GM19351 (cell line): Measurements from ENCODE around the gene ZMYND8.

Source experiments
- ATAC-seq: cut with Tn5 transposase; IDR thresholded peaks from one replicate; pipeline ENCODE4 v1.9.1; 2021; ENCODE audit warnings: mild to moderate bottlenecking, moderate library complexity; ENCODE audit not compliant: unreplicated experiment

The ZMYND8 gene

GRCh38 chr20:47233333-47234188 lies 122.9 kb downstream of the ZMYND8 start:
- no peak for ATAC-seq

DNA sequence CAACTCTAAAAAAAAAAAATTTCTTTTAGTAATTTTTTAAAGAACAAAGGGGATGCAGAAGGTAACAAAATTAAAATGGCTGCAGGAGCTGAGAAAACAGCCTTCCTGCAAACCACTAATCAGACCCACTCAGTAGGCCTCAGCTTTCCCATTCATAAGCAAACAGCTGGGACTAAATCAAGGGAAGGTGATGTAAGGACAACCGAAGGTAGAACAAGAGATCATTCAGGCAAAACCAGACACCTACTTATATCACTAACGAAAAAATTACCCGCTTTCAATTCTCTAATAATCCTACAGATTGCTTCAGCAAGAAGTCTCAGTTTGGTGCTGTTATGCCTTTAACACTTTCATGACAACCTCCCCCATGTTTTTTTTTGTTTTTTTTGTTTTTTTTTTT lies 124.0 kb downstream of the ZMYND8 start:
- ATAC-seq, result no peak

- ATAC-seq, result no peak
These were observed 125.0 kb downstream of the ZMYND8 start for GRCh38 chr20:47231382-47232039.

- no peak for ATAC-seq
These were observed 125.7 kb downstream of the ZMYND8 start for GRCh38 chr20:47230811-47231256.

GRCh38 chr20:47228654-47229053 lies 127.8 kb downstream of the ZMYND8 start:
- no peak for ATAC-seq

GRCh38 chr20:47227576-47227975 lies 128.9 kb downstream of the ZMYND8 start:
- ATAC-seq, result no peak

DNA sequence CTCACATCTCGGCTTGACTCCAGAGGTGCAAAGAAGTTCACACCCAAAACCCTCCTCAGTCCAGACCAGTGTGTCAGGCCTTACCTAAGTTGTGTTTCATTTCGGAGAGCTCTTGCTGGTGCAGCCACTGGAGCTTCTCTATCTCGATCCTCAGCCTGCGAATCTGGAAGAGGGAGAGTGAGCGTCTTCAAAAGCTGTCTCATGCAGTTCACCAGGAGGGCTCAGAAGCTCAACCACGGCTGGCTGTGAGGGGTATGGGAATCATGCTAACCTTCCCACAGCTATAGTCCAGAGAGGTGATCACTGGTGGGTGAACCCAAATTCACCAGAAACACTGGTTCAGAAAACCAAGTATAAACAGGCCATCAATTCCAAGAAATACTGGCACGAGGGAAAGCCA lies 129.4 kb downstream of the ZMYND8 start:
- ATAC-seq, result no peak

DNA sequence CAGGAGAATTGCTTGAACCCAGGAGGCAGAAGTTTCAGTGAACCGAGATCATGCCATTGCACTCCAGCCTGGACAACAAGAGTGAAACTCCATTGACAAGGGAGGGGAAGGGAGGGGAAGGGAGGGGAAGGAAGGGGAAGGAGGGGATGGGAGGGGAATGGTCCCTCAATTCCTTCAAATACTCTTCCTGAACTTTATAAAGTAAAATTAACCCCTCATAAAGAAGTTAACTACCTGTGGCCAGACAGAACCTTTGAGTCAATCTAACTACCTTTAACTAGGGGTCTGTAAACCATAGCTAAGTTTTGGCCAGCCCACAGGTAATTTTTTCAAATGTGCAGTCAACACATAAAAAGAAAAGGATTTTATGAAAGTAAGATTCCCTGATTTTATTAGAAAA lies 131.0 kb downstream of the ZMYND8 start:
- no peak for ATAC-seq

DNA sequence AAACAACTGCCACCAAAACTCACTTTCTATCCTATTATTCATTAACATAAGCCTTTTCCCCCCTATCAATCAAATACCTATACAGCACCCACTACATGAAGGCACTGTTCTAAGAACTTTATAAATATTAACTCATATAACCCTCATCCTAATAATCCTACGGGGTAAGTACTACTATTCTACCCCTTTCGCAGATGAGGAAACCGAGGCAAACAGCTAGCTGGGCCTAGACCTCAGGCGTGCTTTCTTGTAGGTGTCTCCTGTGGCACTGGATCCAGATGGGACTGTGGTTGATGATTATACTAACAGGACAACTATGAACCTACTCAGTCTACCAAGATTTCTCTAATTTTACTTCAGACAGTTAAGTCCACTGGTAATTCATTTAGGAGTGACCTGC lies 131.6 kb downstream of the ZMYND8 start:
- ATAC-seq, result no peak

DNA sequence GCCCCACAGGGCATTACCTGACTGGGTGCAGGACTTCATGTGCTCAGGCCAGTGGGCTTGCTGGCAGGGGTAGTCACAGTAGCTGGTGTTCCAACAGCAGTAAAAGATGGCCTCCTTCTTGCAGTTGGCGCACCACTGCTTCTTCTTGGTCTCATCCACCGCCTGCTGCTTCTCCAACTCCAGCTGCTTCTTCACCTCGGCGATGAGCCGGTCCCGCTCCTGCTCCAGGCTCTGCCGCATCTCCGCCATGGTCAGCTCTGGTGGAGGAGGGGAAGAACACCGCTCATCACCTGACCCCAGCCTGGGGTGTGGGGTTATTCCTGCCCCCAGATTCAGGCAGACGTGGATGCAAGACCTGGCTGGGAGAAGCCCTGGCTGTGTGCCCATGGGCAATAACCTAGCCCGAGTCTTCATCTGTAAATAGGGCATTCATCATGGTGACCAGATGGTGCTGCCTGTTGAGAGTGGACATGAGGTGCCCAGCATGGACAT lies 132.2 kb downstream of the ZMYND8 start:
- no peak for ATAC-seq

DNA sequence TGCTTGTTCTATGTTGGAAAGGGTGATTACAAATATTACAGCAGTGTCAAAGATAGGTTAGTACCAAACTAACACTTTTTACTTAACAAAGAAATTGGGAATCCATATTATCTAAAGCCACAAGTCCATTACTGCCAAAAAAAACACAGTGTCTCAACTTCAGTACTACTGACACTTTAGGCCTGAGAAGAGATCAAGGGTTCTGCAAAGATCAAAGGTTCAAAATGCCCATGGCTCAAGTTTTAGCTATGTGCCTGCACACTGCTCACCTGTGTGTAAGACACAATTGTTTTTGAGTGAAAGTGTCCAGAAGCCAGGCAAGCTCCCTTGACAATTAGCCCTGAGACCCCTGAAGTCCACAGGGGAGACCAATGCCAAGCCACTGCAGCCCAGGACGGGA lies 132.6 kb downstream of the ZMYND8 start:
- ATAC-seq, result no peak

DNA sequence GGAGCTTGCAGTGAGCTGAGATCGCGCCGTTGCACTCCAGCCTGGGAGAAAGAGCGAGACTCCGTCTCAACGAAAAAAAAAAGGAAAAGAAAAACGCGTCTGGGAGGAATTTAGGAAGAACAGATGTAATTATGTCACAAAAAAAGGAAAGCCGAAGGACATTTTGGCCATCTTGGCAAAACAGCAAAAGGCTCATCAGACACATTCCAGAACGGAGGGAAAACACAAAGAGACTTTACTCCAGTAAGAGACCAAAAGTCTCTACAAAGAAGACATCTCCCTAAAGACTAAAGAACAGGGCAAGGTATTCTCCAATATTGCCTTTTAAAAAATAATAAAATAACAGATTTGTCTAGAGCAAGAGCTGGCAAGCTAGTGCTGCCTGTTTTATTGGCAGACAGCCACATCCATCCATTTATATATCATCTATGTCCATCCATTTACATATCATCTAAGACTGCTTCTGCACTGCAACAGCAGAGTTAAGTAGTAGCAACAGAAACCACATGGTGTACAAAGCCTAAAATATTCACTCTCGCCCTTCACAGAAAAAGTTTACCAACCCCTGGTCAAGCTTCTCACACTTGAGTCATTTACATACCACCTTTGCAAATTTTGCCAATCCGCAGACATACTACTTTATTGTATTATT lies 133.9 kb downstream of the ZMYND8 start:
- no peak for ATAC-seq

DNA sequence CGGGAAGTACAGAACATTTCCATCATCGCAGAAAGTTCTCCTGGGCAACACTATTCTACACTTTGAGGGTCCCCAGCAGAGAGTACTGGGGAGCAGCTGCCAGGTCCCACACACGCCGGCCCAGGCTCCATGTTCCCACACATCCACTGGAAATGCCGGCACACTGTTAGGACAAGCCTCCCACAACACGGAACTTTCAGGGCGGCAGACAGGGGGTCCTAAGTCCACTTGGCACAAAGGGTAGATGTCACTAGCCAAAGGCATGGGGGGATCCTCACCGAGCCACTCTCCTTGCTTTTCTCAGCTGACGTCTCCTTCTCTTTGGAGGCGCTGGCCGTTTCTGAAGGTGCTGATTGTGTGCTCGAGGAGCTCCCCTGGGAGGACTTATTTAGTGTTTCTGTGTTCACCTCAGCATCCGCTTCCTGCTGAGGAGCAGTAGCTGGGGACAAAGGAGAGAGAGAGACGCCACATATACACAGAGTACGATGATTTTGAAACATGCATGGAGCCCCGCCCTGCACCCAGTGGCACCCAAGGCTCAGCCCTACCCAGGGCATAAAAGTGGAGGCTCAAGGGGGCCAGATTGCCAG lies 135.4 kb downstream of the ZMYND8 start:
- ATAC-seq, result no peak

- no peak for ATAC-seq
These were observed 136.3 kb downstream of the ZMYND8 start for GRCh38 chr20:47220161-47220582.

DNA sequence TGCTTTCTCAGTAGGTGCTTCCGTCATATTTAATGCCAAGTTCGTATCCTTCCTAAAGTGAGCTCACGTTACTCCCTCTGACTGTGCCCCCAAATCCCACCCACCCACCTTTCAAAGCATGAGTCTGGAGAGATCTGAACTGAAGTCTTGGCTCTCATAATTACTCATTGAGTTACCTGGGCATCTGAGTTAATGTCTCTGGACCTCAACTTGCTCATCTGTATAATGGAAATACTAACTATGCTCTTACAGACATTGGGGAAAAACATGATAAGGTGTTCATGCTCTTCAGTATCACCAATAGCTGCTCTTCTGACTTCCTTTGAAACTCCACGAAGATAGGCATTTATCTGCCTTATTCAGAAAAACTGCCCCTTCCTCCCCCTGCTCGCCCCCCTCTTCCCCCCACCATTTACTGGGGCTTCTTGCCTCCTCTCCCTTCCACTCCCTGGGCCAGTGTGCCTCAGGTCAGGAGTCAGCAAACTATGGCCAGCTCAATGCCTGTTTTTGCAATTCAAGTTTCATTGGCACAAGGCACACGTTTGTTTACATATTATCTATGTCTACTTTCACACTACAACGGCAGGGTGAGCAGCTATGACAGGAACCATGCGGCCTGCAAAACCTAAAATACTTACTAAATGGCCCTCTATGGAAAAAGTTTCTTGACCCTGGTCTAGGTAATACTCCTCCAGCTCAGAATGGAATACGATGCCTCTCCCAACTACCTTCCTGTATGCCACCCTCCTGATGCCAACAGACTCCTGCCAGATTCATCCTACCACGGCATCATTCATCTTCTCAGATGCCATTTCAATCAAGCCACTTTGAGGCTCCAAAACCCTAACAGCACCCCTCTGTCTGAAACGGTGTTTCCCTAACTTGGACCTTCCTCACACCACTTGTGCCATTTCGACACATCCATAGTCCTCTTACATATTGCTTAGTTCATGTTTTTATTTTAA lies 138.7 kb downstream of the ZMYND8 start:
- no peak for ATAC-seq

GRCh38 chr20:47216819-47217410 lies 139.6 kb downstream of the ZMYND8 start:
- ATAC-seq, result no peak

DNA sequence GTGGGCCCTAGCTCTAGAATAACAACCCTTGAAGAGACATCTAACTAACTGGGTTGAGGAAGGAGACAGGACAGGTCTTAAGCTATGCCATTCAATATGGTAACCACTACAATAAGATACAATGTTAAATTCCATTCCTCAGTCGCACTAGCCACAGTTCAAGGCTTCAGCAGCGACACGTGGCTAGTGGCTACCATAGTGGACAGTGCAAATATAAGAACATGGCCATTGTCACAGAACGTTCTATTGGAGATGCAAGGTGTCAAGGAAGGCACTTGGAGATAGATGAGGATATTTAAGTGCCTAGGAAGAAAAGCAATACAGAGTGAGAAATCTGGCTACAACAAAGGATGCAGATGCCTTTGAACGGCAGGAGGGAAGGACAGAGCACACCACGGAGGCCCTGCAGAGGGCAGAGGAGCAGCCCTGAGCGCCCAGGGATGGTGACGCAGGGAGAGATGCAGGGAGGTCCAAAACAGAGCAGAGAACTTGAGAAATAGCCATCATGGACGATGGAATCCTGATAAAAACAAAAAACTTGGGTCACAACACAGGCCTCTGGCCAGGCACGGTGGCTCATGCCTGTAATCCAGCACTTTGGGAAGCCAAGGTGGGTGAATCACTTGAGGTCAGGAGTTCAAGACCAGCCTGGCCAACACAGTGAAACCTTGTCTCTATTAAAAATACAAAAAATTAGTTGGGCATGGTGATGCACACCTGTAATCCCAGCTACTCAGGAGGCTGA lies 140.7 kb downstream of the ZMYND8 start:
- no peak for ATAC-seq

DNA sequence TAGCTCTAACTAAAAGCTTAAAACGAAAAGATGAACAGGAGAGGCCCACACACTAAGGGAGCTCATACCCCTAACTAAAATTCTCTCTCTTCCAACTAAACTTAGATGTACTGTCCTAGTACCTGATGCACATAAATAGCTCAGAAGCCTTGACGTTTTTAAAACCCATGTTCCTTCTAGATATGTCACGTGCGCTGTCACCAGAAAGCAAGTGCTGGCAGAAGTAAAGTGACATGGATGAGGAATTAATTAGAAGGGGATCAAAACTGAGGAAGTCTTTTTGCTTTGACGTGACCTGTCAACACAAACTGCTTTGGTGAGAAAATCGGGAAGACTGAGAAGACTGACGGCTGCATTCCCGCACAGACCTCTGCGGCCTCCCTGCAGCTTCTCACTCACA lies 142.5 kb downstream of the ZMYND8 start:
- ATAC-seq, result no peak

DNA sequence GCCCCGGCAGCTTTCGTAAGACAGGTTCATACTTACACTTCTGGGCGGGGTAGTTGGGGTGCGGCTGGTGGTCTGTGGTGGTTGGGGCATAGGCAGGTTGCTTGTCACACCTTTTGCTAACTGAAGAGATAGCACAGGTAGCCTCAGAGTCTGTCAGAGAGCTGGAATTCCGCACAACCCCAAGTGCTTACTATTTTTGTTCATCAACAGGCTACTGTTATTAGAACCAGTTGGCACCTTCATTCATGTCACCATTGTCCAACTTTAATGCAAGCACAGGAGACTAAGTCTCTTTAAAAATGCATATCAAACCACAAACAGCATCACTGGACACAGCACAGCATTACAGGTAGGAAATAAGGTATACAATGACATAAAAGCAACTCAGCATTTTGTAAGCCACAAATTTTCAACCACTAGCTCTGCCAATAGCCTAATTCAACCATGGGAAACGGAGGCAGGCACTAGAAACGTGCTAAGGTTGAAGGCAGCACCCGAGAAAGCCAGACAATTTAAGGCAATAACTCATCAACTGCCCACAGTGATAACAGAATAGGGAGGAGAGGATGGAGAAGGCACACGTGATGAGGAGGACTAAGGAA lies 143.8 kb downstream of the ZMYND8 start:
- no peak for ATAC-seq
